Spinal cord (tissue), 10 donors: ENCODE data around the gene MIA2. TPM values are rescaled to one million over a fixed set of nuclear protein-coding genes. Genes with fewer than 3 reads are reported as not detected.
"Not testable (repeated sequence)": the region's sequence is repeated elsewhere in the genome, so short reads cannot be mapped to it uniquely, and the experiment has no call there.

Experiments used
- DNase-seq, 6 donors: peaks; one replicate each; pipeline versions ENCODE4 v3.0.0 to v3.0.0-alpha.2; 2013 to 2015; ENCODE audit warnings: low spot score in 6 of 6, low read depth in 4 of 6
- H3K27ac ChIP-seq: one replicate; pipeline ENCODE4 v1.5.1; 2013; ENCODE audit warnings: low read depth, low read length, control low read depth
- H3K27me3 ChIP-seq: one replicate; pipeline ENCODE4 v1.6.1; 2013; ENCODE audit warnings: low read length; ENCODE audit not compliant: control insufficient read depth, insufficient read depth
- H3K36me3 ChIP-seq: one replicate; pipeline ENCODE4 v1.6.1; 2013; ENCODE audit warnings: low read length; ENCODE audit not compliant: control insufficient read depth, insufficient read depth
- H3K4me1 ChIP-seq: one replicate; pipeline ENCODE4 v1.6.1; 2013; ENCODE audit warnings: low read length; ENCODE audit not compliant: control insufficient read depth, insufficient read depth
- H3K4me3 ChIP-seq: one replicate; pipeline ENCODE4 v1.5.1; 2013; ENCODE audit warnings: low read depth, low read length, control low read depth
- H3K9me3 ChIP-seq: one replicate; pipeline ENCODE4 v1.6.1; 2013; ENCODE audit warnings: low read length; ENCODE audit not compliant: control insufficient read depth, insufficient read depth
- WGBS: methylation state at CpG from one replicate; pipeline ENCODE4 v1.1.5; 2013; ENCODE audit warnings: missing lambda C conversion rate; ENCODE audit not compliant: insufficient coverage; 5-methylcytosine and 5-hydroxymethylcytosine counted together
- polyA plus RNA-seq, 2 donors: library from polyadenylated mRNA; unstranded; fragments of 120-200 nt; gene quantifications; one replicate each; pipeline ENCODE4 v1.2.1, GENCODE V29; 2013; ENCODE audit not compliant: insufficient read length in 2 of 2
- total RNA-seq, 2 donors: library from RNA; depleted of rRNA in 1 of 2; stranded (reverse); fragments of 120-200 nt in 1 of 2; fragments of >200 nt in 1 of 2; gene quantifications; one replicate each; pipeline versions ENCODE4 v1.2.3 to v1.2.4, GENCODE V29; 2013 to 2014
- donor health status: healthy.

MIA2 gene
- total and polyA plus RNA-seq, 4 donors: 14.2 to 31.1 (median 24.4) TPM

GRCh38 chr14:39318574-39318973 lies 84.9 kb downstream of the MIA2 start:
- no peak overlapping the region for H3K4me3 ChIP-seq
- no peaks in the 10 kb centered on the region for H3K9me3 ChIP-seq
- H3K36me3 ChIP-seq: peaks cover 5% of the 10 kb centered on the region
- no peak for DNase-seq
- no peak overlapping the region for H3K27ac ChIP-seq
- no peaks in the 10 kb centered on the region for H3K27me3 ChIP-seq
- WGBS: no CpG with 5 or more reads among the region's 2 CpGs
- H3K4me1 ChIP-seq: no peaks in the 10 kb centered on the region

- Histone ChIP-seq H3K27me3 (no peaks in the 10 kb centered on the region), H3K4me3 (no peak overlapping the region), H3K36me3 (peaks cover 2% of the 10 kb centered on the region), H3K9me3 (no peaks in the 10 kb centered on the region), H3K27ac (no peak overlapping the region), H3K4me1 (no peaks in the 10 kb centered on the region)
- DNase-seq: no peak
Observed at GRCh38 chr14:39319381-39319780, 85.7 kb downstream of the MIA2 start.

- Histone ChIP-seq H3K9me3 (no peaks in the 10 kb centered on the region), H3K4me1 (no peaks in the 10 kb centered on the region), H3K27me3 (no peaks in the 10 kb centered on the region), H3K4me3 (no peak overlapping the region), H3K36me3 (peaks cover 2% of the 10 kb centered on the region), H3K27ac (no peak overlapping the region)
- no CpG with 5 or more reads among the region's 1 CpG for WGBS
- DNase-seq: no peak
Observed at GRCh38 chr14:39320318-39320717, 86.6 kb downstream of the MIA2 start.

GRCh38 chr14:39322807-39323206 lies 89.1 kb downstream of the MIA2 start:
- no peak overlapping the region for H3K27ac ChIP-seq
- no peaks in the 10 kb centered on the region for H3K27me3 ChIP-seq
- H3K9me3 ChIP-seq: no peaks in the 10 kb centered on the region
- H3K4me3 ChIP-seq: no peak overlapping the region
- peaks cover 2% of the 10 kb centered on the region for H3K36me3 ChIP-seq
- no peak for DNase-seq
- H3K4me1 ChIP-seq: no peaks in the 10 kb centered on the region

GRCh38 chr14:39324097-39324496 lies 90.4 kb downstream of the MIA2 start:
- Histone ChIP-seq H3K36me3 (peaks cover 2% of the 10 kb centered on the region), H3K4me1 (no peaks in the 10 kb centered on the region), H3K9me3 (no peaks in the 10 kb centered on the region), H3K27me3 (no peaks in the 10 kb centered on the region), H3K4me3 (no peak overlapping the region), H3K27ac (no peak overlapping the region)
- WGBS: no CpG with 5 or more reads among the region's 2 CpGs
- no peak for DNase-seq

- Histone ChIP-seq H3K27ac (no peak overlapping the region), H3K9me3 (no peaks in the 10 kb centered on the region), H3K27me3 (no peaks in the 10 kb centered on the region), H3K36me3 (no peaks in the 10 kb centered on the region), H3K4me1 (no peaks in the 10 kb centered on the region), H3K4me3 (no peak overlapping the region)
- DNase-seq: peak in 1 of 6 donors; percentile 10
- no CpG with 5 or more reads among the region's 7 CpGs for WGBS
Observed at GRCh38 chr14:39339003-39339402, 105.3 kb downstream of the MIA2 start.

- not testable (repeated sequence) for H3K36me3 ChIP-seq, H3K9me3 ChIP-seq, H3K27me3 ChIP-seq, H3K4me3 ChIP-seq, H3K4me1 ChIP-seq, H3K27ac ChIP-seq, DNase-seq
- WGBS: no CpG with 5 or more reads among the region's 7 CpGs
Observed at GRCh38 chr14:39341126-39341525, 107.4 kb downstream of the MIA2 start.

GRCh38 chr14:39342768-39343167 lies 109.1 kb downstream of the MIA2 start:
- H3K4me3 ChIP-seq: no peak overlapping the region
- DNase-seq: no peak
- no CpG with 5 or more reads among the region's 1 CpG for WGBS
- no peaks in the 10 kb centered on the region for H3K9me3 ChIP-seq
- no peaks in the 10 kb centered on the region for H3K27me3 ChIP-seq
- no peak overlapping the region for H3K27ac ChIP-seq
- no peaks in the 10 kb centered on the region for H3K4me1 ChIP-seq
- no peaks in the 10 kb centered on the region for H3K36me3 ChIP-seq

- Histone ChIP-seq H3K27ac (no peak overlapping the region), H3K4me3 (no peak overlapping the region), H3K27me3 (no peaks in the 10 kb centered on the region), H3K4me1 (no peaks in the 10 kb centered on the region), H3K36me3 (no peaks in the 10 kb centered on the region), H3K9me3 (no peaks in the 10 kb centered on the region)
- no peak for DNase-seq
- no CpG with 5 or more reads among the region's 1 CpG for WGBS
Observed at GRCh38 chr14:39343614-39344013, 109.9 kb downstream of the MIA2 start.

GRCh38 chr14:39350866-39351265 lies 117.2 kb downstream of the MIA2 start:
- Histone ChIP-seq H3K36me3 (no peaks in the 10 kb centered on the region), H3K27ac (no peak overlapping the region), H3K4me3 (no peak overlapping the region), H3K4me1 (no peaks in the 10 kb centered on the region), H3K9me3 (no peaks in the 10 kb centered on the region), H3K27me3 (no peaks in the 10 kb centered on the region)
- no CpG with 5 or more reads among the region's 3 CpGs for WGBS
- DNase-seq: no peak
